ENCODE measurements around the gene WDR1. TPM values are rescaled to one million over a fixed set of nuclear protein-coding genes. Genes with fewer than 3 reads are reported as not detected.

WDR1 gene
- total and polyA plus RNA-seq, 10 of the 15 experiments (the other 5 are each of a cell fraction or from before 2014, with no cell fraction given): 28.5 to 397 (median 290) TPM

GRCh38 chr4:10033191-10033881 lies 83.3 kb downstream of the WDR1 start:
- ATAC-seq: peak; percentile 55
- RAD21 ChIA-PET (ENCODE audit: unreplicated experiment): interaction anchor here (1.9 kb wide), 1 partner anchor 17 kb away, joined by 4 read pairs; no protein-coding TSS in a partner anchor
- intact Hi-C loops (cut with micrococcal nuclease; ENCODE audit: unreplicated experiment) (no loop called here), in situ Hi-C loops (cut with MboI) (no loop called here)
- SMC1A ChIA-PET (ENCODE audit: uncharacterized antibody, unreplicated experiment): no interaction called here
- no peaks in the 10 kb centered on the region for H3K9me3 ChIP-seq (replicated peaks; ENCODE audit: control insufficient read depth, insufficient read depth, low read length)
- POLR2A ChIA-PET: no interaction called here
- H3K27ac ChIP-seq (ENCODE audit: control insufficient read depth, insufficient read depth): no peak overlapping the region
- no peaks in the 10 kb centered on the region for H3K4me1 ChIP-seq (ENCODE audit: control insufficient read depth, insufficient read depth, low read length)
- no peaks in the 10 kb centered on the region for H3K79me2 ChIP-seq (ENCODE audit: control insufficient read depth, insufficient read depth, low read length)
- no peaks in the 10 kb centered on the region for H3K36me3 ChIP-seq (ENCODE audit: control insufficient read depth in 2 of 2, insufficient read depth in 2 of 2, low read length in 1 of 2)
- 11% methylated on average over 18 of the region's 18 CpGs for WGBS (ENCODE audit: insufficient coverage, insufficient replicate concordance, low lambda C conversion rate, missing lambda C conversion rate)
- FAIRE-seq: no peak
- no peaks in the 10 kb centered on the region for H4K20me1 ChIP-seq (ENCODE audit: control insufficient read depth, insufficient read depth)
- no peak overlapping the region for H2AFZ ChIP-seq (ENCODE audit: control insufficient read depth, low read depth, low read length)
- CTCF ChIA-PET: interaction anchor here (1.4 kb wide), 1 partner anchor 272 kb away, joined by 3 read pairs; no protein-coding TSS in a partner anchor
- TF ChIP-seq NFXL1 (IDR thresholded peaks at IDR 0.05; ENCODE audit: borderline replicate concordance): no peak
- no peak for TF ChIP-seq FOXK2 (IDR thresholded peaks at IDR 0.05)
- no peak for TF ChIP-seq PAX5 (IDR thresholded peaks at IDR 0.05; ENCODE audit: borderline replicate concordance, low read depth, low read length)
- no peak for TF ChIP-seq MTA3 (IDR thresholded peaks at IDR 0.05; ENCODE audit: borderline replicate concordance, low read length)
- TF ChIP-seq LARP7 (IDR thresholded peaks at IDR 0.05): no peak
- no peak for TF ChIP-seq CHD4 (IDR thresholded peaks at IDR 0.05)
- no peak for TF ChIP-seq KLF5 (IDR thresholded peaks at IDR 0.05; ENCODE audit: partially characterized antibody)
- TF ChIP-seq MTA2 (IDR thresholded peaks at IDR 0.05; ENCODE audit: low read depth): no peak
- H3K4me3 ChIP-seq: no peak overlapping the region
- no peak for DNase-seq (ENCODE audit: low read depth, low spot score)
- no peaks in the 10 kb centered on the region for H3K27me3 ChIP-seq (replicated peaks in 1 of 2; ENCODE audit: control insufficient read depth in 2 of 2, insufficient read depth in 2 of 2, low read length in 1 of 2)
- BruUV-seq (replicated peaks): no TSS peak
- no peak overlapping the region for H3K4me2 ChIP-seq (ENCODE audit: control insufficient read depth, insufficient read depth)
- no peak overlapping the region for H3K9ac ChIP-seq (ENCODE audit: control insufficient read depth, insufficient read depth, low read length)

- Histone ChIP-seq H3K4me2 (ENCODE audit: control insufficient read depth, insufficient read depth) (no peak overlapping the region), H3K36me3 (ENCODE audit: control insufficient read depth in 2 of 2, insufficient read depth in 2 of 2, low read length in 1 of 2) (no peaks in the 10 kb centered on the region), H4K20me1 (ENCODE audit: control insufficient read depth, insufficient read depth) (no peaks in the 10 kb centered on the region), H3K9me3 (replicated peaks; ENCODE audit: control insufficient read depth, insufficient read depth, low read length) (no peaks in the 10 kb centered on the region), H3K27ac (ENCODE audit: control insufficient read depth, insufficient read depth) (no peak overlapping the region), H3K27me3 (replicated peaks in 1 of 2; ENCODE audit: control insufficient read depth in 2 of 2, insufficient read depth in 2 of 2, low read length in 1 of 2) (no peaks in the 10 kb centered on the region; a peak in 1 of 4 replicates), H3K4me3 (no peak overlapping the region), H3K9ac (ENCODE audit: control insufficient read depth, insufficient read depth, low read length) (no peak overlapping the region), H3K4me1 (ENCODE audit: control insufficient read depth, insufficient read depth, low read length) (no peaks in the 10 kb centered on the region), H2AFZ (ENCODE audit: control insufficient read depth, low read depth, low read length) (no peak overlapping the region), H3K79me2 (ENCODE audit: control insufficient read depth, insufficient read depth, low read length) (no peaks in the 10 kb centered on the region)
- ChIA-PET CTCF (interaction anchor here (1.4 to 10.0 kb wide), 2 partner anchors 17 to 271 kb away, joined by 3 to 47 read pairs; no protein-coding TSS in a partner anchor), POLR2A (no interaction called here), SMC1A (ENCODE audit: uncharacterized antibody, unreplicated experiment) (no interaction called here), RAD21 (ENCODE audit: unreplicated experiment) (interaction anchor here (1.9 kb wide), 1 partner anchor 17 kb away, joined by 4 read pairs; no protein-coding TSS in a partner anchor)
- no peak for DNase-seq (ENCODE audit: low read depth, low spot score)
- ATAC-seq: peak; percentile 62
- in situ Hi-C loops (cut with MboI) (no loop called here), intact Hi-C loops (cut with micrococcal nuclease; ENCODE audit: unreplicated experiment) (no loop called here)
- no peak for FAIRE-seq
- TF ChIP-seq CEBPB (IDR thresholded peaks at IDR 0.05; ENCODE audit: borderline replicate concordance in 1 of 2, low read depth in 2 of 2, low read length in 2 of 2) (no peak), CBX3 (IDR thresholded peaks at IDR 0.05; ENCODE audit: borderline replicate concordance, low read depth) (no peak), STAT1 (conservative IDR thresholded peaks at IDR 0.05) (no peak), EGR1 (IDR thresholded peaks at IDR 0.05; ENCODE audit: borderline replicate concordance in 1 of 2, low read depth in 2 of 2, low read length in 2 of 2) (no peak), ZSCAN29 (IDR thresholded peaks at IDR 0.05) (no peak), PRDM15 (CRISPR knock-in tag; IDR thresholded peaks at IDR 0.05) (no peak)
- WGBS (ENCODE audit: insufficient coverage, insufficient replicate concordance, low lambda C conversion rate, missing lambda C conversion rate): 16% methylated on average over 6 of the region's 6 CpGs
- no TSS peak for BruUV-seq (replicated peaks)
Observed at GRCh38 chr4:10032625-10033024, 84.0 kb downstream of the WDR1 start.

Measured in GM12878 (cell line).